ENCODE results near the gene NCKAP5L.

NCKAP5L gene

DNA sequence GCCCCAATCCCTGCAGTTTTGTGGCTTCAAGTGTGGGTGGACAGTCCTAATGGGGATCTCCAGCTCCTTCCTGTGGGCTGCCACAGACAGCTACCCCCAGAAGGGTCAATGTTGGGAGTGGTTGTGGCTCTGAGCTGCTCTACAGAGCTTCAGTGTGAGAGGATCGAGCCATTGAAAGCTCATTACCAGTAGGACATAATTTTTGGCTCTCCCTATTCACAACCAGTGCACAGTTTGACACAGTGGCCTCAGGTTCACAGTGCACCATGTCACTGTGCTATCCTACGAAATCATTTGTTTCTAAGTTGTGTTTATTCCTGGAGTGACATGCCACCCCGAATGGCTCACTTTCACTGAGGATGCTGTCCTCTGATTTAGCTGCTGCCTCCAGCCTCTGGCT is 64.1 kb downstream of the NCKAP5L start:
- Histone ChIP-seq H3K9me3 (ENCODE audit: control insufficient read depth in 2 of 2, low read length in 2 of 2) (no peaks in the 10 kb centered on the region), H3K9ac (ENCODE audit: low read depth in 1 of 2, low read length in 2 of 2) (no peak overlapping the region), H3K27ac (ENCODE audit: low read depth in 2 of 2, low read length in 2 of 2) (no peak overlapping the region)

DNA sequence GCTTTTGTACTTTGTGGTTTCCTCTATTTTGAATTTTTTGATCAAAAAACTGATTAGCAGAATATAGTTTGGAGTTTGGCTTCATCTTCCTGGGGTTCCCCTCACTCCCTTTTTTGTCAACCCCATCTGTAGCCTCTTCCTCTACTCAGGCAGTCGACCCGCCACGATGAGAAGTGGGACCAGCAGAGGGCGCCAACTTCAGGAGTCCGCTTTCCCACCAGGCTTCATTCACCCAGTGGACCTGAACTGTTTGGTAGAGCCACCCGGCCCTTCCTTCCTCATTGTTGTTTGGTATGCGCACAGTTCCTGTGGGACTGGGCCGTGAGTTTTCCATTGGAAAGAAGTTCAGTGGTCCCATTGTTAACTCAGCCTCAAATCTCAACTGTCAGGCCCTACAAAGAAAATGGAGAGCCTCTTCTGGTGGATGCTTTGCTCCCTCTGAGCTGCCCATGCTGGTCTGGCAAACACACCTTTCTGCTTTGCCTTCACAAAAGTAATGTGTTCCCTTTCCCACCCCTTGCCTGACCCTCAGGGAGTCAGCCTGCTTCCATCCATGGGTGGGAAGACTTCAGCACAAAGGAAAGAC is 65.1 kb downstream of the NCKAP5L start:
- no peak overlapping the region for H3K4me3 ChIP-seq (ENCODE audit: low read length in 2 of 2)
- H3K4me1 ChIP-seq (ENCODE audit: control insufficient read depth in 2 of 2, insufficient read depth in 2 of 2, low read length in 2 of 2) = peaks cover 2 to 5% of the 10 kb centered on the region in 2 donors
- H3K36me3 ChIP-seq (ENCODE audit: control insufficient read depth in 2 of 2, insufficient read depth in 2 of 2, low read length in 2 of 2) = peaks cover 58 to 62% of the 10 kb centered on the region in 2 donors
- H3K9me3 ChIP-seq (ENCODE audit: control insufficient read depth in 2 of 2, low read length in 2 of 2) = no peaks in the 10 kb centered on the region
- H3K27me3 ChIP-seq (ENCODE audit: control insufficient read depth in 2 of 2, insufficient read depth in 2 of 2, low read length in 2 of 2) = no peaks in the 10 kb centered on the region
- H3K27ac ChIP-seq (ENCODE audit: low read depth in 2 of 2, low read length in 2 of 2) = no peak overlapping the region
- H3K9ac ChIP-seq (ENCODE audit: low read depth in 1 of 2, low read length in 2 of 2) = no peak overlapping the region

More for the DNA sequence above, 64.1 kb downstream of the NCKAP5L start:
- Histone ChIP-seq H3K27me3 (ENCODE audit: control insufficient read depth in 2 of 2, insufficient read depth in 2 of 2, low read length in 2 of 2) (no peaks in the 10 kb centered on the region), H3K4me1 (ENCODE audit: control insufficient read depth in 2 of 2, insufficient read depth in 2 of 2, low read length in 2 of 2) (peaks cover 2 to 5% of the 10 kb centered on the region in 2 donors), H3K4me3 (ENCODE audit: low read length in 2 of 2) (no peak overlapping the region), H3K36me3 (ENCODE audit: control insufficient read depth in 2 of 2, insufficient read depth in 2 of 2, low read length in 2 of 2) (peaks cover 48 to 52% of the 10 kb centered on the region in 2 donors)

DNA sequence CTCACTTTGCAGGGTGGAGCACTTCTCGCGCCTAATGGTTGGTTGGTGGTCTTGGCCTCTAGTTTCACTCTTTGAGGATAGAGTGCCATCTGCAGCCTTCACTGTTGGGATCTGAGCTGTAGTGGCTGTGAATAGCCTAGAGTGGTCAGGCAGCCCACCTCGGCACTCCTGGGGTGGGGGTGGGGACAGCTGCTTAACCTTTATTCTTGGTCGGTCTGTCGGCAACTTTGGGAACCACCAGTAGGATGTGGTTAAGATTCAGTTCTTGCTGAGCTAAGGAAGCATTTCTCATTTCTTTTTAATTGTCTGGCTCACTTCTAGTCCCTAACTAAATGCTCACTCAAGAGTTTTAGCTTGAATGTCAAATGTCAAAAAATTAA is 65.8 kb downstream of the NCKAP5L start:
- no peak overlapping the region for H3K4me3 ChIP-seq (ENCODE audit: low read length in 2 of 2)
- no peaks in the 10 kb centered on the region for H3K27me3 ChIP-seq (ENCODE audit: control insufficient read depth in 2 of 2, insufficient read depth in 2 of 2, low read length in 2 of 2)
- no peak overlapping the region for H3K27ac ChIP-seq (ENCODE audit: low read depth in 2 of 2, low read length in 2 of 2)
- peaks cover 2 to 5% of the 10 kb centered on the region in 2 donors for H3K4me1 ChIP-seq (ENCODE audit: control insufficient read depth in 2 of 2, insufficient read depth in 2 of 2, low read length in 2 of 2)
- H3K9me3 ChIP-seq (ENCODE audit: control insufficient read depth in 2 of 2, low read length in 2 of 2) = no peaks in the 10 kb centered on the region
- peaks cover 64 to 68% of the 10 kb centered on the region in 2 donors for H3K36me3 ChIP-seq (ENCODE audit: control insufficient read depth in 2 of 2, insufficient read depth in 2 of 2, low read length in 2 of 2)
- no peak overlapping the region for H3K9ac ChIP-seq (ENCODE audit: low read depth in 1 of 2, low read length in 2 of 2)

DNA sequence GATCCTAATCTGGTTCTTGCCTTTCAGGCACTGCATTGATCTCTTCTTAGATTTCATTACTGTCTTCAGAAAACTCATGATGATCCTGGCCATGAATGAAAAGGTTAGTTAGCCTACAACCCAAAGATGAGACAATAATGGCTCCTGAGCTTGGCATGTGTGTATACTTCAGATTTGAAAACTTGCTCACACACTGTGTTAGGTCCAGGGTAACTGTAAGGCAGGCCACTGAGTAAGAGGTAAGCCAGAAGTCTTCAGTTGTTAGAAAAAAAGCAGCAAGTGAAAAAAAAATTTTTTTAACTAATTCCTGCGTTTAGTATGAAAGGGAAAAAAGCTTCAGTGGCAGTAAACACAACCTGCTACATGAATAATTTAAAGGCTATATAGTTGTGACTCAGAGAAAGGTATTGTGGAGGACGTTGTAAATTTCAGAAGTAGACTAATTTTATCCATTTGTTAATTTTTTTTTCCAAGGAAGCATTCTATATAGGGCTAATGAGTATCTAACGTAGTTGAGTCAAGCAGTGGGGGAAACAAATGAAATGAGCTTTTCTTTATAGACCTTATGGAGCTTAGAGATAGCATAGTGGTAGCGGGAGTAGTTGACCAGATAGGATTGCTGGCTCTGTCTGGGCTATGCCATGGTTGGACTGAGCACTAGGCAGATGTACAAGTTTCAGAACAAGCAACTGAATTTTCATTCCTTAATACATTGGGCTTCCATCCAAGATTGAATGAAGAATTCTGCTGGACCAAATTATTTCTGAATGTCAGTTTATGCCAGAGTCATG is 66.3 kb downstream of the NCKAP5L start:
- Histone ChIP-seq H3K36me3 (ENCODE audit: control insufficient read depth in 2 of 2, insufficient read depth in 2 of 2, low read length in 2 of 2) (peaks cover 70 to 73% of the 10 kb centered on the region in 2 donors), H3K27me3 (ENCODE audit: control insufficient read depth in 2 of 2, insufficient read depth in 2 of 2, low read length in 2 of 2) (no peaks in the 10 kb centered on the region), H3K4me3 (ENCODE audit: low read length in 2 of 2) (no peak overlapping the region), H3K9ac (ENCODE audit: low read depth in 1 of 2, low read length in 2 of 2) (no peak overlapping the region), H3K4me1 (ENCODE audit: control insufficient read depth in 2 of 2, insufficient read depth in 2 of 2, low read length in 2 of 2) (peaks cover 2 to 5% of the 10 kb centered on the region in 2 donors), H3K27ac (ENCODE audit: low read depth in 2 of 2, low read length in 2 of 2) (no peak overlapping the region), H3K9me3 (ENCODE audit: control insufficient read depth in 2 of 2, low read length in 2 of 2) (no peaks in the 10 kb centered on the region)

DNA sequence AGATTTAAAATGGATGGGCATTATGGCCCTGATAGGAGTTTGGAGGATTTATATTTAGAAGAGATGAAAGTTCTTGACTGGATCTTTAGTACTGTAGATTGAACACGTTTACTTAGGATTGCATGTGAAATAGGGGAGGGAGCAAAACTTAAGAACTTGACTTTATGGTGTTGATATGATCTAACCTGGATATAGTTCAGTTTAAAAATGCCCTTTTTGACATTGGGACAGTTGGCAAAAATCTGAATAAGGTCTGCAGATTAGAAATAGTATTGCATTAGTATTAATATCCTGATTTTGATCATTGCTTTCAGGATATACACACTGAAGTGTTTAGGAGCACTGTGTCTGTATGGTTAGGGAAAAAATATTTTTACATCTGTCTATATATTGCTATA is 77.2 kb downstream of the NCKAP5L start:
- no peak overlapping the region for H3K4me3 ChIP-seq (ENCODE audit: low read length in 2 of 2)
- no peak overlapping the region for H3K9ac ChIP-seq (ENCODE audit: low read depth in 1 of 2, low read length in 2 of 2)
- H3K27ac ChIP-seq (ENCODE audit: low read depth in 2 of 2, low read length in 2 of 2) = no peak overlapping the region
- no peaks in the 10 kb centered on the region for H3K9me3 ChIP-seq (ENCODE audit: control insufficient read depth in 2 of 2, low read length in 2 of 2)
- H3K27me3 ChIP-seq (ENCODE audit: control insufficient read depth in 2 of 2, insufficient read depth in 2 of 2, low read length in 2 of 2) = no peaks in the 10 kb centered on the region
- peaks cover 30 to 39% of the 10 kb centered on the region in 2 donors for H3K36me3 ChIP-seq (ENCODE audit: control insufficient read depth in 2 of 2, insufficient read depth in 2 of 2, low read length in 2 of 2)
- H3K4me1 ChIP-seq (ENCODE audit: control insufficient read depth in 2 of 2, insufficient read depth in 2 of 2, low read length in 2 of 2) = peaks cover 11 to 12% of the 10 kb centered on the region in 2 donors

DNA sequence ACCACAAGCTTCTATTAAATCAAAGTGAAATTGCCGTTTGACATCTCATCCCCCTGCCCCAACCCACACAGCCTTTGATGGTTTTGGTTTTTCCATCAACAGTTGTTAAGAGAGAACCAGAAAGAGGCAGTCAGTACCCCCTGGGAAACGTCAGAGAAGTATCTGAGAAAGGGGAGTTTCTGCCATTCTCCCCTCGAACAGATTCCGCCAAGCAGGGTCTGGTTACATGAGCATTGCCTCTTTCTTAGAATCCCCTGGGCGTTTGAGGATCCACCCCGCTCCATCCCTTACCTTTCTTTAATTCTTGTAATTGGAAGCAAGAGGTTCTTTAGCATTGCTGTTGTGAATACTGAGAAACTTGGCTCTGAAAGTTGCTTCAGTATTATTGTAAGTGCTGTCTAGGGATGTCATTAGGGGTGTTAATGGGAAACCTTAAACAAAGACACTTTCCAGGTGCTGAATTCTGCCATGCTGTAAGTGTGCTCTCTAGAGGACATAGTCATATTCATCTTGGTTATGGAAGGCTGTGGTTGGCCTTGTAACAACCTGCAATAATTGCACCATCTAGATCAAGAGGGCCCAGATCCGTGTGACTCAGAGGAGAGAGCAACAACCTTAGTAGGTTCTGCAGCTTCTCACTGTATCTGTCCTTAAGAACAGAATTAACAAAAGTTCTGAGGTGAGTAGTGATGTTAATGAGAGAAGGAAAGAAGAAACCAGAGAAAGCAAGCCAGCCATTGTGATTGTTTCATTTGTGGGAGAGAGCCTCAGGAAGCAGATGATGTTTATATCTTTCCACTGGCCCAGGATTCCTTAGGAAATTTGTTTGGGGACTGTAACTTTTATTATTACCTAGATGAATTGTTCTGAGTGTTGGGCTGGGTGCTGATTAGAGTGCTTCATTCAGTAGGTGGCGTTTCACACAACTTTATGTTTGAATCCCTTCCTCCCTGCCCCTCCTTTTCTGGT is 77.9 kb downstream of the NCKAP5L start:
- no peak overlapping the region for H3K9ac ChIP-seq (ENCODE audit: low read depth in 1 of 2, low read length in 2 of 2)
- peaks cover 11 to 12% of the 10 kb centered on the region in 2 donors for H3K4me1 ChIP-seq (ENCODE audit: control insufficient read depth in 2 of 2, insufficient read depth in 2 of 2, low read length in 2 of 2)
- peaks cover 27 to 32% of the 10 kb centered on the region in 2 donors for H3K36me3 ChIP-seq (ENCODE audit: control insufficient read depth in 2 of 2, insufficient read depth in 2 of 2, low read length in 2 of 2)
- H3K4me3 ChIP-seq (ENCODE audit: low read length in 2 of 2) = no peak overlapping the region
- no peak overlapping the region for H3K27ac ChIP-seq (ENCODE audit: low read depth in 2 of 2, low read length in 2 of 2)
- no peaks in the 10 kb centered on the region for H3K27me3 ChIP-seq (ENCODE audit: control insufficient read depth in 2 of 2, insufficient read depth in 2 of 2, low read length in 2 of 2)
- no peaks in the 10 kb centered on the region for H3K9me3 ChIP-seq (ENCODE audit: control insufficient read depth in 2 of 2, low read length in 2 of 2)

DNA sequence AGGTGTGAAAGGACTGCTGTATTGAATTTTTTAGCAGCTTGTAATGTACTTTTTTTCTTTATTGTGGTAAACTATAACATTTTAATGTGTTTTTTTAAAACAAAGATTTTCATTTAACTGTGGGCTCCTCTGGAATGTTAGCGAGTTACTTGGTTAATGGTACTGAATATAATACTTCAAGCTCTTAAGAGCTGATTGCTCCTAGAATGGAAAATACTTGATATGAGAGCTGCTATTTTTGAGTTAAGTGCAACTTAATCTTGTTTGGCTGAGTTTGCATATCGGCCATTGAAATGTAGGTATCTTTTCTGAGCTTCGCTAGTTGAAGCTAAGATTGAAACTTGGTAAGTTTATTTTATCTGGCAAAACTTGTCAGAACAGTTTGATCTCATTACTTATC is 79.4 kb downstream of the NCKAP5L start:
- no peaks in the 10 kb centered on the region for H3K27me3 ChIP-seq (ENCODE audit: control insufficient read depth in 2 of 2, insufficient read depth in 2 of 2, low read length in 2 of 2)
- H3K4me1 ChIP-seq (ENCODE audit: control insufficient read depth in 2 of 2, insufficient read depth in 2 of 2, low read length in 2 of 2) = peaks cover 12 to 18% of the 10 kb centered on the region in 2 donors
- no peak overlapping the region for H3K9ac ChIP-seq (ENCODE audit: low read depth in 1 of 2, low read length in 2 of 2)
- peaks cover 13 to 19% of the 10 kb centered on the region in 2 donors for H3K36me3 ChIP-seq (ENCODE audit: control insufficient read depth in 2 of 2, insufficient read depth in 2 of 2, low read length in 2 of 2)
- H3K9me3 ChIP-seq (ENCODE audit: control insufficient read depth in 2 of 2, low read length in 2 of 2) = no peaks in the 10 kb centered on the region
- H3K27ac ChIP-seq (ENCODE audit: low read depth in 2 of 2, low read length in 2 of 2) = no peak overlapping the region
- H3K4me3 ChIP-seq (ENCODE audit: low read length in 2 of 2) = no peak overlapping the region

DNA sequence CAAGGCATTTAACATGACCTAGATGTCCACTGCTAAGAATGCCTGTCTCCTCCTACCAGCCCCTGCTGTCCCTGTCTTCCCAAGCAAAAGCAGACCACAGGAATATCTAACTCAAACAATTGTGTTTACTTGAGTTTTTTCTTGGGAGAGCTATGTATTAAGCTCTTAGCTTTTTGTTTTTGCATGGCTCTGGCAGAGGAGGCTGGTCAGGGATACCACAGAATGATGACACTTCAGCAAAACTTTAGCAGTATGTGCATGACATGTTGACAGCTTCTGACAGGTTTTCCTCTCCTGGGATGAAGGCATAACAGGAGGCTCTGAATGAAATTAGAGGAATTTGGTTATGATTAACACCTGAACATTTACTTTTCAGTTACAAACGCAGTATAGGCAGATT is 79.9 kb downstream of the NCKAP5L start:
- Histone ChIP-seq H3K4me3 (ENCODE audit: low read length in 2 of 2) (no peak overlapping the region), H3K36me3 (ENCODE audit: control insufficient read depth in 2 of 2, insufficient read depth in 2 of 2, low read length in 2 of 2) (peaks cover 9 to 14% of the 10 kb centered on the region in 2 donors), H3K9me3 (ENCODE audit: control insufficient read depth in 2 of 2, low read length in 2 of 2) (no peaks in the 10 kb centered on the region), H3K27ac (ENCODE audit: low read depth in 2 of 2, low read length in 2 of 2) (no peak overlapping the region), H3K9ac (ENCODE audit: low read depth in 1 of 2, low read length in 2 of 2) (no peak overlapping the region), H3K4me1 (ENCODE audit: control insufficient read depth in 2 of 2, insufficient read depth in 2 of 2, low read length in 2 of 2) (peaks cover 16 to 21% of the 10 kb centered on the region in 2 donors), H3K27me3 (ENCODE audit: control insufficient read depth in 2 of 2, insufficient read depth in 2 of 2, low read length in 2 of 2) (no peaks in the 10 kb centered on the region)

DNA sequence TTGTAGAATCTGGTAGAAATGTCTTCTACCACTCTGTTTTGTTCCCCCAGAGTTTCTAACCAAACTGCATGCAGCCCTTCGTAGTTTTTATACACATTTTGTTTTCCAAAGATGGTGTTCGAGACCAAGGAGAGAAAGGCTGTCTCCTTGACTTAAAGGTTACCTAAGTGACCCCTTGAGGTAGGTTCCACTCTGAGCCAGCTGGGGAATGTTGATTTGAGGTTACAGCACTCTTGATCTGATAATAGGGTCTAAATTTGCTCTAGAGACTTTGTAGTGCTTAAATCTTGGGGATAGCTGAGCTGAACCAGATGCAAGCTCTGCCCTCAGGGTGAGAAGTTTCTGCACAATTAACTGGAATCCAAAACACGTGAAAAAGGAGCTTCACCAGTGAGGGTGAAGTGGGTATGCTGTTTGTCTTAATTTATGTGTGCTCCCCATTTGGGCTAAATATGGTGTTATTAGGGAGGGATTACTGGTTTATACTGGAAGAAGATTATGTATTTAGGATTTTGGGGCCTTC is 83.8 kb downstream of the NCKAP5L start:
- peaks cover 16 to 19% of the 10 kb centered on the region in 2 donors for H3K4me1 ChIP-seq (ENCODE audit: control insufficient read depth in 2 of 2, insufficient read depth in 2 of 2, low read length in 2 of 2)
- no peak overlapping the region for H3K9ac ChIP-seq (ENCODE audit: low read depth in 1 of 2, low read length in 2 of 2)
- no peaks in the 10 kb centered on the region for H3K9me3 ChIP-seq (ENCODE audit: control insufficient read depth in 2 of 2, low read length in 2 of 2)
- no peak overlapping the region for H3K4me3 ChIP-seq (ENCODE audit: low read length in 2 of 2)
- H3K36me3 ChIP-seq (ENCODE audit: control insufficient read depth in 2 of 2, insufficient read depth in 2 of 2, low read length in 2 of 2) = peaks cover 0 to 5% of the 10 kb centered on the region in 2 donors
- H3K27ac ChIP-seq (ENCODE audit: low read depth in 2 of 2, low read length in 2 of 2) = no peak overlapping the region
- H3K27me3 ChIP-seq (ENCODE audit: control insufficient read depth in 2 of 2, insufficient read depth in 2 of 2, low read length in 2 of 2) = no peaks in the 10 kb centered on the region
